ENCODE data around the gene GPC5. TPM values are rescaled to one million over a fixed set of nuclear protein-coding genes. Genes with fewer than 3 reads are reported as not detected.

The GPC5 gene
- total and polyA plus RNA-seq, 2 donors (not counting 3 experiments of a cell fraction or from before 2014, with no cell fraction given) = 0.59 to 0.97 TPM

GRCh38 chr13:92592757-92593156 lies 1194.3 kb downstream of the GPC5 start:
- no peak overlapping the region for H3K9ac ChIP-seq (replicated peaks; ENCODE audit: extremely low read depth, insufficient read depth, low read length)
- no peak overlapping the region for H2AFZ ChIP-seq (ENCODE audit: low read depth, low read length)
- H3K9me1 ChIP-seq (replicated peaks; ENCODE audit: control insufficient read depth, extremely low read depth, insufficient read depth, low read length) = no peaks in the 10 kb centered on the region
- no TSS peak for BruUV-seq (replicated peaks)
- CTCF ChIA-PET = no interaction called here
- H3K27me3 ChIP-seq (ENCODE audit: control insufficient read depth in 2 of 2, insufficient read depth in 2 of 2, low read length in 2 of 2) = no peaks in the 10 kb centered on the region
- no peak overlapping the region for H3K4me3 ChIP-seq (replicated peaks in 1 of 3; ENCODE audit: insufficient read depth in 1 of 3, low read depth in 1 of 3, low read length in 3 of 3)
- DNase-seq (ENCODE audit: low read depth, low spot score) = no peak
- POLR2A ChIA-PET = no interaction called here
- no peaks in the 10 kb centered on the region for H3K79me2 ChIP-seq (ENCODE audit: control insufficient read depth, insufficient read depth, low read length)
- dilution Hi-C loops (cut with MboI; ENCODE audit: extremely low pct_ligation_motif_present, low sequenced_read_pairs) = no loop called here
- no peak overlapping the region for H3K4me2 ChIP-seq (ENCODE audit: insufficient read depth, low read length)
- H3K9me3 ChIP-seq (replicated peaks; ENCODE audit: control insufficient read depth, insufficient read depth, low read length) = peaks cover 4% of the 10 kb centered on the region
- intact Hi-C loops (cut with micrococcal nuclease) = no loop called here
- H4K20me1 ChIP-seq (replicated peaks; ENCODE audit: control insufficient read depth, extremely low read depth, insufficient read depth, low read length) = no peaks in the 10 kb centered on the region
- FAIRE-seq = no peak
- TF ChIP-seq POLR2AphosphoS5 (IDR thresholded peaks at IDR 0.05; ENCODE audit: insufficient read depth, low read depth, low read length) (no peak), GATA2 (IDR thresholded peaks at IDR 0.05; ENCODE audit: insufficient read depth, insufficient read length, low read depth, low read length) (no peak), EZH2 (IDR thresholded peaks at IDR 0.05; ENCODE audit: borderline replicate concordance, low read depth, low read length, severe bottlenecking) (no peak), MYC (IDR thresholded peaks at IDR 0.05; ENCODE audit: low read depth, low read length) (no peak), FOS (IDR thresholded peaks at IDR 0.05; ENCODE audit: borderline replicate concordance, insufficient read depth, low read length) (no peak), MAX (IDR thresholded peaks at IDR 0.05; ENCODE audit: insufficient read depth, insufficient read length) (no peak), POLR2A (IDR thresholded peaks at IDR 0.05; ENCODE audit: low read depth, low read length) (no peak), JUN (IDR thresholded peaks at IDR 0.05; ENCODE audit: borderline replicate concordance, insufficient read depth, insufficient read length, low read depth) (no peak)
- TF ChIP-seq, protein P1, sequence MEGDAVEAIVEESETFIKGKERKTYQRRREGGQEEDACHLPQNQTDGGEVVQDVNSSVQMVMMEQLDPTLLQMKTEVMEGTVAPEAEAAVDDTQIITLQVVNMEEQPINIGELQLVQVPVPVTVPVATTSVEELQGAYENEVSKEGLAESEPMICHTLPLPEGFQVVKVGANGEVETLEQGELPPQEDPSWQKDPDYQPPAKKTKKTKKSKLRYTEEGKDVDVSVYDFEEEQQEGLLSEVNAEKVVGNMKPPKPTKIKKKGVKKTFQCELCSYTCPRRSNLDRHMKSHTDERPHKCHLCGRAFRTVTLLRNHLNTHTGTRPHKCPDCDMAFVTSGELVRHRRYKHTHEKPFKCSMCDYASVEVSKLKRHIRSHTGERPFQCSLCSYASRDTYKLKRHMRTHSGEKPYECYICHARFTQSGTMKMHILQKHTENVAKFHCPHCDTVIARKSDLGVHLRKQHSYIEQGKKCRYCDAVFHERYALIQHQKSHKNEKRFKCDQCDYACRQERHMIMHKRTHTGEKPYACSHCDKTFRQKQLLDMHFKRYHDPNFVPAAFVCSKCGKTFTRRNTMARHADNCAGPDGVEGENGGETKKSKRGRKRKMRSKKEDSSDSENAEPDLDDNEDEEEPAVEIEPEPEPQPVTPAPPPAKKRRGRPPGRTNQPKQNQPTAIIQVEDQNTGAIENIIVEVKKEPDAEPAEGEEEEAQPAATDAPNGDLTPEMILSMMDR (IDR thresholded peaks at IDR 0.05; ENCODE audit: extremely low read depth in 1 of 2, insufficient read depth in 1 of 2, low read depth in 1 of 2, low read length in 2 of 2) = no peak
- no peak overlapping the region for H3K27ac ChIP-seq (ENCODE audit: insufficient read depth, low read depth, low read length)
- H3K36me3 ChIP-seq (ENCODE audit: control insufficient read depth in 2 of 2, extremely low read depth in 1 of 2, insufficient read depth in 2 of 2, low read length in 2 of 2) = no peaks in the 10 kb centered on the region
- H3K4me1 ChIP-seq (ENCODE audit: control insufficient read depth, extremely low read depth, insufficient read depth, low read length) = no peaks in the 10 kb centered on the region

All from endothelial cell of umbilical vein (primary cell).